CD4-positive, alpha-beta T cell (primary cell): ENCODE data around the gene TEKT5. TPM values are rescaled to one million over a fixed set of nuclear protein-coding genes. Genes with fewer than 3 reads are reported as not detected.

ENCODE experiments used
- ATAC-seq: fragments of 200-7000 bp; cut with Tn5 transposase; one replicate; pipeline ENCODE4 v1.10.0; 2022; ENCODE audit warnings: mild to moderate bottlenecking; ENCODE audit not compliant: poor library complexity
- CTCF ChIA-PET: fragments of 350-600 bp; sonication (Branson Sonifier 250); formaldehyde crosslinking; loops from one replicate; lab custom pipeline; 2021; ENCODE audit warnings: antibody characterized with exemption, inconsistent platforms; lab: Charles Lee
- POLR2A ChIA-PET: fragments of 350-600 bp; sonication (Branson Sonifier 250); formaldehyde crosslinking; loops from one replicate; lab custom pipeline; 2021; ENCODE audit warnings: antibody characterized with exemption, inconsistent platforms; lab: Charles Lee
- DNase-seq, 14 experiments: peaks; one replicate each; pipeline ENCODE4 v3.0.0-alpha.2; 2013 to 2020; ENCODE audit warnings: mixed read lengths in 2 of 14
- H3K27ac ChIP-seq, 2 donors: one replicate each; pipeline versions ENCODE4 v1.5.1 to v1.7.0; 2013; ENCODE audit warnings: low read length in 2 of 2, low read depth in 1 of 2, mild to moderate bottlenecking in 1 of 2
- H3K27me3 ChIP-seq, 2 experiments: 1 replicate in 1 of 2; 2 replicates in 1 of 2; pipeline versions ENCODE4 v1.6.1 to v1.7.0; 2013; ENCODE audit warnings: low read length in 2 of 2, control low read depth in 1 of 2, mild to moderate bottlenecking in 1 of 2, moderate library complexity in 1 of 2; ENCODE audit not compliant: insufficient read depth in 2 of 2, control insufficient read depth in 1 of 2
- H3K36me3 ChIP-seq: one replicate; pipeline ENCODE4 v1.6.1; 2013; ENCODE audit warnings: low read length, control low read depth; ENCODE audit not compliant: insufficient read depth
- H3K4me1 ChIP-seq: one replicate; pipeline ENCODE4 v1.6.1; 2013; ENCODE audit warnings: low read length, control low read depth; ENCODE audit not compliant: insufficient read depth
- H3K4me3 ChIP-seq: one replicate; pipeline ENCODE4 v1.5.1; 2013; ENCODE audit warnings: mild to moderate bottlenecking, low read length, moderate library complexity
- H3K9me3 ChIP-seq, 2 experiments: 1 replicate in 1 of 2; 2 replicates in 1 of 2; pipeline versions ENCODE4 v1.6.1 to v1.7.0; 2013; ENCODE audit warnings: low read length in 2 of 2, mild to moderate bottlenecking in 2 of 2, control low read depth in 1 of 2, moderate library complexity in 1 of 2; ENCODE audit not compliant: control insufficient read depth in 1 of 2, insufficient read depth in 1 of 2
- H3K27ac Mint-ChIP-seq: one replicate; pipeline ENCODE4 v1.8.0; 2020; ENCODE audit warnings: mixed read lengths
- H3K27me3 Mint-ChIP-seq: one replicate; pipeline ENCODE4 v1.8.0; 2021; ENCODE audit warnings: mixed read lengths
- H3K36me3 Mint-ChIP-seq: one replicate; pipeline ENCODE4 v1.8.0; 2021; ENCODE audit warnings: low read depth, mixed read lengths
- H3K4me1 Mint-ChIP-seq: one replicate; pipeline ENCODE4 v1.8.0; 2021; ENCODE audit warnings: low read depth, mixed read lengths
- H3K4me3 Mint-ChIP-seq: one replicate; pipeline ENCODE4 v1.8.0; 2020; ENCODE audit warnings: mild to moderate bottlenecking, mixed read lengths
- H3K9me3 Mint-ChIP-seq: one replicate; pipeline ENCODE4 v1.8.0; 2020; ENCODE audit warnings: mixed read lengths
- CTCF ChIP-seq: fragments of 200-600 bp; IDR thresholded peaks from one replicate; pipeline ENCODE4 v1.8.0; 2022; ENCODE audit warnings: antibody characterized with exemption, mild to moderate bottlenecking
- intact Hi-C, 2 experiments: fragments of 100-400 bp; cut with DNase I in 1 of 2; cut with micrococcal nuclease in 1 of 2; formaldehyde crosslinking; loops; one replicate each; pipeline versions ENCODE4 v1.15.1 to v1.9.0; 2023 to 2025; cut with DNase I, micrococcal nuclease
- total RNA-seq, 174 experiments: library from RNA in 2 of 174; stranded (reverse) in 2 of 174; gene quantifications; one replicate each; pipeline ENCODE4 v1.2.3 and lab custom pipeline; 2021 to 2026

Gene TEKT5
- total RNA-seq, 2 experiments from 2014 or later, result not detected

DNA sequence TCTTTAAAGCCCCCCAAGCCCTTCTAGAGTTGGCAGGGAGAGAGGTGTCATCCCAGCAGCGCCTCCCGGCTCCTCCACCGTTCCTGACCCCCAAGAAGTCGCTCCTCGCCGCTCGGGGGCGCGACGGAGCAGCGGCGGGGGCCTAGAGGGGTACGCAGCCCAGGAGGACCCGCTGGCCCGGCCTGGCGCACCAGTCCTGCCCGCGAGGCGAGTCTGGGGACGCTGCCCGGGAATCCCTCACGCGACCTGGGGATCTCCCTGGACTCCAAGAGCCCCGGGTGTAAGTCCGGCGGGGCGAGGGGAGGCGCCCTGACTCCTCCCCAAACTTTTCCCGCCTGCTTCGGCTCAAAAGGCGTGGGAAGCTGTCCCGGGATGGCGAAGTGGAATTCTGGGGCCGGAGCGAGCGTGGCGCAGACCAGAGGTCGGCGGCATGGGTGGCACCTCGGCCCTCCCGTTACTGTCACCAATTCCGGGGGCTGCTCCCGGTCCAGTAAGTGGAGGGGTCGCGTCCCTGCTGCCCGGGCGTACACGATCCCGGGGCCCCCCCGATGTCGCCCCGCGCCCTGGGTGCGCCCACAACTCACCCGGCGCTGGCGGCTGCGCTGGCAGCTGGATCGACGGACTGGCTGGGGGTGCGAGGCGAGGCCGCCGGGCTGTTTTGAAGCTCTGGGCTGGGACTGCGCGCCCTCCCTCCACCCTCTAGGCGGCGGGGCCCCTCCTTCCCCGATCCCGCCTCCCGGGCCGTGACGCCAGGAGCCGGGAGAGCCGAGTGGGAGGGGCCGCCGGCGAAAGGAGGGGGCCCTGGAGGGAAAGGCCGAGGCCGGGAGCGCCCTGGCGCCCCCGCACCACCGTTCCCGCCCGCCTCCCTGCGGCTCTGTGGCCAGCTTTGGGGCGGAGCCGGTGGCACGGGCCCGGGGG is 114.5 kb downstream of the TEKT5 start, which contains the start of gene EMP2:
TSS of gene EMP2 (minus strand) at position 634 of the 918 bp plus-strand sequence. CDS start 32,981 bp downstream, outside the sequence.
- ATAC-seq, result no peak

GRCh38 chr16:10579575-10579964 is 115.2 kb downstream of the TEKT5 start:
- intact Hi-C loops, result no loop called here
- DNase-seq (no peak), ATAC-seq (no peak)
- Histone ChIP-seq H3K4me3 (no peak overlapping the region), H3K9me3 (no peaks in the 10 kb centered on the region), H3K27ac (no peak overlapping the region), H3K36me3 (no peaks in the 10 kb centered on the region), H3K27me3 (peaks cover 27 to 47% of the 10 kb centered on the region in 2 experiments), H3K4me1 (no peaks in the 10 kb centered on the region)
- Mint-ChIP-seq H3K4me3 (no peak overlapping the region), H3K9me3 (no peaks in the 10 kb centered on the region), H3K27me3 (peaks cover 65% of the 10 kb centered on the region), H3K4me1 (no peaks in the 10 kb centered on the region), H3K36me3 (no peaks in the 10 kb centered on the region), H3K27ac (no peak overlapping the region)
- TF ChIP-seq CTCF, result no peak
- ChIA-PET POLR2A (no interaction called here), CTCF (interaction anchor here (0.5 kb wide), 1 partner anchor 205 kb away, joined by 3 read pairs; no protein-coding TSS in a partner anchor)

More for the DNA sequence above, 114.5 kb downstream of the TEKT5 start, which contains the start of gene EMP2:
- no peaks in the 10 kb centered on the region for H3K36me3 Mint-ChIP-seq
- POLR2A ChIA-PET, result no interaction called here
- H3K4me1 ChIP-seq, result no peaks in the 10 kb centered on the region
- peaks cover 27 to 51% of the 10 kb centered on the region in 2 experiments for H3K27me3 ChIP-seq
- no peaks in the 10 kb centered on the region for H3K9me3 Mint-ChIP-seq
- H3K4me3 ChIP-seq, result no peak within 1 kb of the TSS
- no peak within 1 kb of the TSS for H3K27ac Mint-ChIP-seq
- no peaks in the 10 kb centered on the region for H3K36me3 ChIP-seq
- no peaks in the 10 kb centered on the region for H3K4me1 Mint-ChIP-seq
- TF ChIP-seq CTCF, result no peak
- H3K27ac ChIP-seq, result no peak within 1 kb of the TSS
- CTCF ChIA-PET, result no interaction called here
- no peak within 1 kb of the TSS for H3K4me3 Mint-ChIP-seq
- peaks cover 71% of the 10 kb centered on the region for H3K27me3 Mint-ChIP-seq
- intact Hi-C loops, result no loop called here
- DNase-seq, result no peak
- H3K9me3 ChIP-seq, result no peaks in the 10 kb centered on the region

GRCh38 chr16:10578474-10579316 is 116.0 kb downstream of the TEKT5 start:
- intact Hi-C loops, result no loop called here
- H3K9me3 ChIP-seq, result no peaks in the 10 kb centered on the region
- H3K4me3 Mint-ChIP-seq, result no peak overlapping the region
- H3K36me3 ChIP-seq, result no peaks in the 10 kb centered on the region
- H3K27me3 Mint-ChIP-seq, result peaks cover 62% of the 10 kb centered on the region
- CTCF ChIA-PET, result no interaction called here
- no peaks in the 10 kb centered on the region for H3K4me1 Mint-ChIP-seq
- no peak overlapping the region for H3K4me3 ChIP-seq
- DNase-seq (no peak), ATAC-seq (no peak)
- H3K27ac ChIP-seq, result no peak overlapping the region
- no peaks in the 10 kb centered on the region for H3K4me1 ChIP-seq
- POLR2A ChIA-PET, result no interaction called here
- H3K36me3 Mint-ChIP-seq, result no peaks in the 10 kb centered on the region
- H3K9me3 Mint-ChIP-seq, result no peaks in the 10 kb centered on the region
- H3K27ac Mint-ChIP-seq, result no peak overlapping the region
- peaks cover 25 to 46% of the 10 kb centered on the region in 2 experiments for H3K27me3 ChIP-seq
- TF ChIP-seq CTCF, result no peak

Other genes with a start within 250 kb of the TEKT5 start
- not detected for gene EMP2, start 114.3 kb downstream of the TEKT5 start, total RNA-seq
- gene NUBP1, start 48.9 kb upstream of the TEKT5 start, total RNA-seq, result 10 to 100 TPM; 19.3 to 20.1 TPM
- not detected for gene TVP23A, start 123.9 kb upstream of the TEKT5 start, total RNA-seq
- 1 to 10 TPM; 2.4 to 3.0 TPM for gene CIITA, start 182.3 kb upstream of the TEKT5 start, total RNA-seq
- 1 to 10 TPM; 5.8 to 7.2 TPM for gene DEXI, start 247.5 kb upstream of the TEKT5 start, total RNA-seq
- gene CLEC16A, start 249.6 kb upstream of the TEKT5 start, total RNA-seq, result 10 to 100 TPM; 21.7 to 22.7 TPM